HG03095 (cell line): ENCODE measurements around the gene CHD9.

Experiments
- ATAC-seq: cut with Tn5 transposase; IDR thresholded peaks from one replicate; pipeline ENCODE4 v1.9.1; 2021; ENCODE audit warnings: moderate library complexity; ENCODE audit not compliant: unreplicated experiment

CHD9 gene

DNA sequence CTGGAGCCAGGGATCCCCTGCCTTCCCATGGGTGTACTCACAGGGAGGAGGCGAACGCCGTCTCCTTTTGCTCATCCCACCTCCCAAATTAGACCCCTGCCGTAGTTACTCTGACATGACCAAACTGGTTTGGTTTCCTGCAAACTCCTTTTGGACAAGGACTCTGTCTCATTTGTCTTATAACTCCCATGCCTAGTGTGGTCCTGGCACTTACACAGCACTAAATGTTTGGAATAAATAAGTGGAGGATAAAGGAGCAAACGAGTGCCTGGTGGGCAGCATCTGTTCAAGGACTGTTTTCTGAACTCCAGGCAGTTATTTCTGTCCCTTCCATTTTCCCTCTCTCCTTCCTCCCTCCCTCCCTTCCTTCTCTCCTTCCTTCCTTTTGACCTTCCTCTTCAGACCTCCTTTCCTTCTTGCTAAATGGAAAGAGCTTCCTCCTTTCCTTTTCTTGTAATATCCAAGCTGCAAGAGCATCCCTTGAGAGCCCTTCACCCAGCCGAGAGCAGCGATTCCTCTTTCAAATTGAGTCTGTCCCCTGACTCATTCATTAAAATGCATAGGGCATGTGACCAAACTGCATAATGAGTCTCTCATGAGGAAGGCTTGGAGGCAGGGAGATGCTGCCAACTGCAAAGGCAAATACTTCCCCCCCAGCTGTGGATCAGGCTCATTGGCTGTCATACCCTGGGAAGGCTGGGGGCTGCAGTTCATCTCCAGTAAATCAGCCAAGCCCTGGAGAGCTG, 36.8 kb downstream of the CHD9 start:
- peak; percentile 53 for ATAC-seq

DNA sequence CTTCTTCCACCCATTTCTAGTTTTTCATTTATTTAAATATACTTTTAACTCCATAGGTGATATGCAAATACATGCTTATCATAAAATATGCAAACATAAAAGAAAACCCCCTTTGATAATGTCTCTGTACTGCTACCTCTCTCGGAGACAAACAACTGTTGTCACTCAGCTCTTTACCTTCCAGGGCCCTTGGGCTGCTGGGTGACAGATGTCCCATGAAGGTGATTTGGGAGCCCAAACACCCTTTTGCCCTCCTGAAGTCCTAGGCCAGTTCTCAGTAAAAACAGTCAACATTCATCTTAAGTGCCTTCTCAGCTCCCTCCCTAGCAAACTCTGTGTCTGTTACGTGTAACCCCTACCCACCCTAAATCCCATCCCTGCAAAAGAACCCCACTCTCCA, 37.5 kb downstream of the CHD9 start:
- no peak for ATAC-seq

DNA sequence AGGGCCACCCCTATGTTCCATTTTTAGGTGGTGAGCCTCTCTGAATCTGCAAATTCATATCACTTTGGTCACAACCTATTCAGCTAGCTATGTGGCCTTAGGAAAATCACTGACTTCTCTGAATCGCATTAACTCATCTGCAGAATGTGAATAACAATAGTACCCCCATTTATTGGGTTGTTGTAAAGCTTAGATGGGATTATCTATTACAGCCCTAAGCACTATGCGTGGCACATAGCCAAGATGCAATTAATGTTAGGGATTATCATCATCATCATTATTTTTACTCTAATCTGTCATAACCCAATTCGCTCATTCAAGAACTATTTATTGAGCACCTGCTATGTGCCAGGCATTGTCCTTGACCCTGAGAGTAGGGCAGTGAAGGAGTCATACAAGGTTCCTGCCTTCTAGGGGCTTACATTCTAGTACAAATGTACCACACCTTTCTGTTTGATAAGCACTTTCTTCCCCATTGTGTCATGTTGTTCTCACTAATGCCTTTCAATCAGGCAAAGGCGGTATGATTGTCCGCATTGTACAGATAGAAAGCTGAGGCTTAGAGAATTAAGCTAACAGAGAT, 38.5 kb downstream of the CHD9 start:
- no peak for ATAC-seq

DNA sequence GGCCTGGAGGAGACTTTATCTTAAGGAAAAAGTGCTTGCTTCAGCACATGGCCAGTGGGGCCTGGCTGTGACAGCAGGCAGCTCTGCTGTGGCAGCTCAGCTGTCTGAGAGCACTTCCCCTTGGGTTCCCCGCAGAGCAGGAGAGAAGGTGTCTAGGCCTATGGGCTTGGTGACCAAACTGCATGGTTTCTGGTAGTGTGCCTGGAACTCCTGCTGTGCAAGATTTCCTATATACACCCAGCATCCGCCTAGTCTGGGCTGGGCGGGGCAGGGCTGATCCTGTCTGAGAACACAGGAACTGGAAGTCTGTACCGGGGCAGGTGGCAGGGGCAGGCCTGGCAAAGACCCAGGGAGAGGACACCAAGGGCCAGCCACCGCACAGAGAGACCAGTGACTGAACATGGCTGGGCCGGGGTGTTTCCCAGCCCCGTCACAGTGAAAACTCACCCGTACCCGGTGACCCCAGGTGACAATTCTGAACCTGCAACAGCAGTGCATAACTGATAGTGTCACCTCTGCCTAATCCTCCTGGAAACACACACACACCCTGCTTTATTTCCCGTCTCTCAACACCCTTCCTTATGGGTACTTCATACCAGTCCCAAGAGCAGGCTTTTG, 39.3 kb downstream of the CHD9 start:
- ATAC-seq = peak; percentile 53

DNA sequence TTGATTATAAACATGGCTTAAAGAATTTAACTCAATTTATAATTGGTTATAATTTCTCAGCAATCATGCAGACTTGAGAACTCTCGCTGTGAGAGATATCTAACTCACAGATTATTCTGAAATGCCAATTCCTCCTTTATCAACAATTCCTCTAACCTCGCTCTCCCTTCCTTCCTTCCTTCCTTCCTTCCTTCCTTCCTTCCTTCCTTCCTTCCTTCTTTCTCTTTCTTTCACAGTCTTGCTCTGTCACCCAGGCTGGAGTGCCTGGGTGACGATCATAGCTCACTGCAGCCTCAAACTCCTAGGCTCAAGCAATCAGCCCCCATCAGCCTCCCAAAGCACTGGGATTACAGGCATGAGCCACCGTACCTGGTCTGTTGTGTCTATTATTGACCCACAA, 42.4 kb downstream of the CHD9 start:
- ATAC-seq = no peak

DNA sequence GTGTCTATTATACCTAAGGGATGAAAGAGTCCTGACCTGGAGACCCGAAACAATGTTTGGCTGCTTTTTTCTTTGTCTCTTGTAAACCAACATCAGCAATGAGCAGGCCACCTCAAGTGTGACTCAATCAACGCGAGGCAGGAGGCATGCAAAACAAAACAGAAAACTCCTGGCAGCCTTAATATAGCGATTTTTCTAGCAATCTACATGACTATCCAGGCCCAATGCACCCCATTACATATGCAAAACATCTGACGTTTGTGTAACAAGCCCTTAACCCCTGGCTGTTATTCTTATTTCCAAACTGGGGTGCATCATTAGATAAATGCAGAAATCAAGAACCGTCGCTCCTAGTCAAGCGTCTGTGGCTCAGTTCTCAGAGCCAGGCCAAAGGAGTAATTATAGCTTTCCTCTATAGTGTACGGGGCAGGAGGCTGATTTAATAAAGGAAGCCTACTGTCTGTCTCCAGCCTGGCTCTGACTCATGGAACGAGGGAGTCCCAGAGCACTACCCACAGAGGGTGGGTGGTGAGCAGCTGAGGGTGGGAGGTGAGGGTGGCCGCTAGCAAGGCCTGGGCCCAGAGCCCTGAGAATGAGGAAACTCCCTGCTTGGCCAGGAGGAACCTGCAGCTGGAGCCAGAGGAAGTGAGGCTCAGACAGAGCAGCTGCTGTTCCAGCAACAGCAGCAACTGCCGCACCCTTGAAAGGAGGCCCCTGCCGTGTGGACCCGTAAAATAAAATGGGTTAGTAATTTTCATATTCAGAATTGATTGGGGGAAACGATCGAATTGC, 43.9 kb downstream of the CHD9 start:
- peak; percentile 56 for ATAC-seq

DNA sequence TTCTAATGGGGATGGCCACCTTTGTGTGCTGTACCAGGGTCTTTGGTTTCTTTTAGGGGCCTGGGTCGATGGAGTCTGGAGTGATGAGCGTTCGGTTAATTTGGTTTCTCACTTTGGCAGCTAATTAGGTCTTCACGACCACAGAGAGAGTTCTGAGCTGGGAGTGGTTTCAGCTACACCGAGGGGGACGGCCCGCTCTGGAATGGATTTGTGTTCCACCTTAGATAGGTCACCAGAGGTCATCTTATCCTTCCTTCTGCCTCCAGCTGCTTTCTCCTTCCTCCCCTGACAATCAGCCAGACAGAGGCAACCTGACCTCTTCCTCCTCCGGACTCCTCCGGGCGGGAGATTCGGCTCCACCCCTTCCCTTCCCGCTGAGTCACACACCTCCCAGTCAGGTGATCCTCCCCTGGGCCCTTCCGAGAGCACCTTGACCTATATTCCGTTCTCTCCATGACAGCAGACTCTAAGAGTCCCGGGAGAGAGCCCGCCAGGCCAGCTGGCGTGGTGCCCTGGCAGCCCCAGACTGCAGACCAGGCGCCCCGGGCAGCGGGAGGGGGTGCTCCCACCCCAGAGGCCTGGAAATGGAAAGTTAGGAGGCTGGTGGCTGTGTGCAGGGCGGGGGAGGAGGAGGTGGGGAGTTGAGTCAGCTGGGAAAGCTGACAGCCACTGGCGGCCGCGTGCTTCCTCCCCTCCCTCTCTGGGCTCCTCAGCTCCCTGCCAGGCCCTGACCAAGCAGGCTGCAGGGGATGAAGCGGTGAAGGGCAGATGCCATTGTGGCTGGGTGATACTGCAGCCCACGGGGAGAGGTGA, 44.7 kb downstream of the CHD9 start:
- peak; percentile 45 for ATAC-seq

DNA sequence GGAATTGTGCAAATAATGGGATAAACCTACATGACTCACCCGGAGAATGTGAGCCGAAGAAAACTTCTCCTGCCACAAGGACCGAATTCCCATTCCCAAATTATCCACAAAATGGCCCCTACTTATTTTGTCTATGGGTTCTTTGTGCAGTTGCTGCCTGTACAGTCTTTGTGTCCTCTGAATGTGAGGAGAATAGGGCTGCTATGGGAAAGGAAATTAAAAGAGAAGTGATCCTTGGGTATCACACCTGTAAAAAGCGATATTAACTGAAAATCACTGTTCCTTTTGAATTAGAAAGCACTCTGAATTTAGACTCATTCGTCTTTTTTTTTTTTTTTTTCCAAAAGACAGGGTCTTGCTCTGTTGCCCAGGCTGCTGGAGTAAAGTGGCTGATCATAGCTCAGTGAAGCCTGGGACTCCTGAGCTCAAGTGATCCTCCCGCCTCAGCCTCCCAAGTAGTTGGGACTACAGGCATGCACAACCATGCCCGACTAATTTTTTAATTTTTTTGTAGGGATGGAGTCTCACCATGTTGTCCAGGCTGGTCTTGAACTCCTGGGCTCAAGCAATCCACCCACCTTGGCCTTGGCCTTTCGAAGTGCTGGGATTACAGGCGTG, 45.4 kb downstream of the CHD9 start:
- no peak for ATAC-seq

DNA sequence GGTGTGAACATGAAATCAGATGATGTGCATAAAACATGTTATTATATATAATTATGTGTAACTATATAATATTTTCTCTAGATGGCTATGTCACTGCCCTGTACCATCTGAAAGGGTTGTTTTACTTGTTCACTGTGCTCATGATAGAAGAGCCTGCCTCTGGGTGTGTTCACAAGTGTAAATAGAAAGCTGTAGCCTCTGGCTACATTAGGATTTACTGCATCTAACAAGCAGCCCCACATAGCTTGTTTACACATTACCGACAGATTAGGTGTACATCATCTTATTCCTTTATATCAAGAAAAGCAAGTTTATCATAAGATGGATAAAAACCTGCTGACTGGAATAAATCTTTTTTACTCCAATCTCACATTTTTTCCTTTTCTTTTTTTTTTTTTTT, 46.1 kb downstream of the CHD9 start:
- ATAC-seq = no peak

DNA sequence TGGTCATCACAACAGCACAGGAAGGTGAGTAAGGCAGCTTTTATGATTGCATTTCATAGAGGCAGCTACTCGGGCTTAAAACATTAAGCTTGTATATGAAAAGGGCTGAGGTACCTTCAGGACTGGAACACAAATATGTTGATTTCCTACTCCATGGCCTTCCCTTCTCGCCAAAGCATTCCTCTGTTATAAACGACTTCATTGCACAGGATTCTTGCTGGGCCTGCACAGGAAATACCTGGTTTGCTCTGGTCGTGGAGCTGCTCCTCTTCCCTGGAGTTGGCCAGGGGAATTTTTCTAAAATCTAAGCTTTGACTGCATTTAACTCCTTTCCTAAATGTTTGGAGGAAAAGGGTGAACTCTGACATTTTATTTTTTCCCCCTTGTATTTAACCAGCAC, 49.0 kb downstream of the CHD9 start:
- ATAC-seq = no peak

DNA sequence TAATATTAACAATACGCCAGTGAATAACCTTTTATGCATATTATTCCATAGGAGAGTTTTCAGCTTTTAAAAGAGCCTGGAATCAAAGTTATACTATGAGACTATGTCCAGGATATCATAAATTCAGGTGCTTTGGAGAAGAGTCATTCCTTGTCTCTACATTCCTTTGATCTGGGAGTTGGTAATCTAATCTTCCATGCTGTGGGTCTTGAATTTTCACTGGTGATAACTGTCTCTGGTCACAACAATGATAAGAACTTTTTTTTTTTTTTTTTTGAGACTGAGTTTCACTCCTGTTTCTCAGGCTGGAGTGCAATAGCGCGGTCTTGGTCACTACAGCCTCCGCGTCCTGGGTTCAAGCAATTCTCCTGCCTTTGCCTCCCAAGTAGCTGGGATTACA, 50.8 kb downstream of the CHD9 start:
- no peak for ATAC-seq

DNA sequence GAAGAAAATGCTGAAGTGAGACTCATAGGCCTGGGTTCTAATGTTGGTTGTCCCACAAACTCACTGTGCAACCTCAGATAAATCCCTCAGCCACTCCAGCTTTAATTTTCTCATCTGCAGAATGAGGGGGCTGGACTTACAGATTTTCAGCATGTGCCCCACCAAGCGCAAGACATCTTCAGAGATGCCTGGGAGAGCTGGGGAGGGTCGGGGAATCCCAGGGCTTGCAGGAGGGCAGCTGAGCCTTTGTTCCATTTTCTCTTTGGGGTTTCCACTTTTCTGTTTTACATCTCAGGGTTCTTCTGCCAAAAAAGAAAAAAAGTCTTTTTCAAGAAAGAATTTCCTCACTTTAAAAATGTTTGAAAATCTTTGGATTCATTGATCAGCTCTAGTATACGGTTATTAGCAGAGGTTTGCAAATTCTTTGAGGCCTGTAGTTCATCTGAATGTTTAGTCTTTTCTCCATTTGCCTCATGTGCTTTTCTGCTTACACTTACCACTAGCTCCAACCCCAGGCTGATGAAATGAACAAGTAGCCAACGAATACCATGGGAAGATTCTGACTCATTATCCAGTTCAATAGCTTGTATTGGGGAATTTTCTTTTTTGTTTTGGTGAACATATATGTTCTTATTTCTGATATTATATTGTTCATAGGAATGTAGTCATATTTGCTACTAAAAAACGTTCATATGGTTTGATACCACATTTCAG, 56.4 kb downstream of the CHD9 start:
- no peak for ATAC-seq

DNA sequence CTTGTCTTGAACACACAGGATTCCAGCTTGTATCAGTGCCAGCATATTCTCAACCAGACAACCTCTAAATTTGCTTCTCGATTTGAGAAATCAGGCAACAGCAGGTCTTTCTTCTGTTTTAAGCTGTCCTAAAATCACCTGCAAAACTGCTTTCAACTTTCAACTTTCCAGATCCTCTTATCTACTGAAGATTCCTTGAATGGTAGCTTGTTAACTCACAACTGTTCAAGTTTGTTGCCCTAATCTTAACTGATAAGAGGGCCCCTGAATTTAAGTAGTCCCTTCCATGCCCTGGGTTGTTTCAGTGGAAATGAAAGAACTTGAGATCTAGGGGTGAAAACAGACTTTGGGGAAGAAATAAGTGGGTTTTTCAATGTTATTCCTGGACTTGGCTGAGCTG, 57.2 kb downstream of the CHD9 start:
- ATAC-seq = no peak

DNA sequence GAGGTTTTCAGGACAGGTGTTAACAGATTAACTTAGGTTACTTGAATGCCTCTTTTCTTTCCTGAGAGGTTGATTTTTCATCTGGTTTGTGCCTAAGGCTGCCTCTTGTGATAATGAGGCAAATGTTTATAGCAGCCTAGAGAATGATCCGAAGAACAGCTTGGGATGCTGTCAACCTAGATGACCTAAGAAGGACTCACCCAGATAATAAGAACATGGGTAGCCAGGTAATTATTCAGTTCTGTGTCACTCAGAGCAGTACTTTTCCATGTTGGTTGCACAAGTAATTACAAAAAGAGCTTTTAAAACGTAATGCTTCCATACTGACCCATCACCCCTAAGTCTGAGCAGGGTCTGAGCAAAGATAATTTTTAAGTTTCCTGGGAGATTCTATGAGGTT, 60.3 kb downstream of the CHD9 start:
- ATAC-seq = no peak

DNA sequence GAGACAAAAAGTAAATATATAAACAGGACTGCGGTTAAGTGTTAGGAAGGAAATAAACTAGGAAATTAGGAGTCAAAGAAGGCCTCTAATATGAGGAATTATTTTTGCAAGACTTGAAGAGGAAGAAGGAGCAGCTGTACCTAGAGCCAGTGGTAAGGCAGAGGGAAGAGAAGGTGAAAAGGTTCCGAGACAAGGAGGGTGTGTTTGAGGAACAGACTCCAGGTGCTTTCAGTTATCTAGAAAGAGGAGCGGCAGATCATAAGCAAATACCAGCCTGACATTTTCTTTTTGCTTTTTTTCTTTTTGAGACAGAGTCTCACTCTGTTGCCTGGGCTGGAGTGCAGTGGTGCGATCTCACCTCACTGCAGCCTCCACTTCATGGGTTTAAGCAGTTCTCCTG, 61.0 kb downstream of the CHD9 start:
- ATAC-seq = no peak

DNA sequence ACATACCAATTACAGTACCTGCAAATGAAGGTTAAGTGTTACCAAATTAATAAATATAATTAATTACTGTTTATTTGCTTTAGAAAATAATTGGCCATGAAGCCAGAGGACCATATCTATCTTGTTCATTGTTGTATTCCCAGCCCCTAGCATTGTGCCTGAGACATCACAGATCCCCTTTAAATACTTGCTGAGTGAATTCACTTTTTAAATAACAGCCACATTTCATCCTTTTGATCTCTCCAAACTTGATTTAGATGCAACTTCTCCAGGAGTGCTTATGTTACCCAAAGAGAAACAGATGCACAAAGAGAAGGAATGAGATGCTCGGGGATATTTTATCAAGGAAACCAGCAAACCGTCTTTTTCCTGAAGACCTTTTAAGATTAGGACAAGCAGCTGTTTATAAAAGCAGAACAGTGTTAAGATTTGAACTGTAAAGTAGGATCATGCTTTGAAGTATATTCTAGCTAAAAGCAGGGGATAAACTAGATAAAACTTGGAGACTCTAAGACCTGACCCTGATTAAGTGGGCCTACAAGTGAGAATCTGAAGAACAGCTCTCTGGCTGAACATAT, 66.3 kb downstream of the CHD9 start:
- no peak for ATAC-seq

DNA sequence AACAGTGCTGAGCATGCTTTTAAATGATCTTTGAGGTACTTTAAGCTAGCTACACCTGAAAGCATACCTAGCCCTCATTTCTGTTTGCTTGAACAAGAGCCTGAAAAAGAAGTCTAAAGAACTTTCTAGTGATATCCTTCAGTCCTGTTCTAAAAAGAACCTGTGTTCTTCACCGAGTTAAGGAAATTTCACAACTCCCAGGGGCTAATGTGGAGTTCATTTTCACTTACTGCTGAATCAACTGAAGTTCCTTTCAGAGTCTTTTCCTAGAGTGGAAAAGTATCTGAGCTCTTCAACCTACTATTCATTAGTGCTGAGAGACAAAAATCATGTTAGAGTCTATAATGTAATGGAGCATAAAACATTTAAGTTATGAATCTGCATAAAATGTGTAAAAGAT, 66.9 kb downstream of the CHD9 start:
- no peak for ATAC-seq

DNA sequence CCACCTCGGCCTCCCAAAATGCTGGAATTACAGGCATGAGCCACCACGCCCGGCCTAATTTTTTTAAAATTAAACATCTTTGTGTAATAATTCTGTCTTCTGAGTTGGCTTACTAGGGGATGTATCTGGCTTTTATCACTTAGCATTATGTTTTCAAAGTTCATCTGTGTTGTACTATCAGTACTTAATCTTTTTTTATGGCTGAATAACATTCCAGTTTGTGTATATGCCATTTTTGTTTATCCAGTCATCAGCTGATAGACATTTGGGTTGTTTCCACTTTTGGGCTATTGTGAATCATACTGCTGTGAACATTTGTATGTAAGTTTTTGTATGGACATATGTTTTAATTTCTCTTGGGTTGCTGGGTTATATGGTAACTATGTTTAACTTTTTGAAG, 69.0 kb downstream of the CHD9 start:
- ATAC-seq = no peak

DNA sequence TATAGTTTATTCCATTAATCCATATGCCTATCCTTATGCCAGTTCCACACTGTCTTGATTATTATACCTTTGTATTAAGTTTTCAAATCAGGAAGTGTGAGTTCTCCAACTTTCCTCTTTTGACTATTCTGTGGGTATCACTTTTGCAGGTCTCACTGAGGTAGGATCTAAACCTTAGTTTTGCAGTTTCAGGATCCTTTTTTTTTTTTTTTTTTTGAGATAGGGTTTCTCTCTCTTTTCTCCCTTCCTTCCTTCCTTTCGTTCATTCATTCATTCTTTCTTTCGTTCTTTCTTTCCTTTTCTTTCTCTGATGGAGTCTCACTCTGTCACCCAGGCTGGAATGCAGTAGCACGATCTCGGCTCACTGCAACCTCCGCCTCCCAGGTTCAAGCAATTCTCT, 71.6 kb downstream of the CHD9 start:
- no peak for ATAC-seq
